Tibial nerve (tissue), 4 donors: ENCODE results near the gene SLC25A42. TPM values are rescaled to one million over a fixed set of nuclear protein-coding genes. Genes with fewer than 3 reads are reported as not detected.

Source experiments
- DNase-seq, 2 donors: peaks; one replicate each; pipeline ENCODE4 v3.0.0-alpha.2; 2019; ENCODE audit warnings: low spot score in 2 of 2
- H3K27ac ChIP-seq, 4 donors: fragments of 200-600 bp; sonication (generic) in 3 of 4; one replicate each; pipeline ENCODE4 v1.5.1; 2017 to 2019; ENCODE audit warnings: mild to moderate bottlenecking in 1 of 4
- H3K27me3 ChIP-seq, 2 donors: fragments of 200-600 bp; sonication (generic) in 1 of 2; one replicate each; pipeline versions ENCODE4 v1.5.1 to v1.6.0; 2017 to 2019
- H3K36me3 ChIP-seq, 3 donors: fragments of 200-600 bp; sonication (generic); one replicate each; pipeline ENCODE4 v1.5.1; 2018 to 2019
- H3K4me1 ChIP-seq, 4 donors: fragments of 200-600 bp; sonication (generic) in 3 of 4; one replicate each; pipeline ENCODE4 v1.5.1; 2017 to 2019
- H3K4me3 ChIP-seq, 4 donors: fragments of 200-600 bp; sonication (generic) in 3 of 4; one replicate each; pipeline ENCODE4 v1.5.1; 2017 to 2019; ENCODE audit warnings: mild to moderate bottlenecking in 1 of 4, moderate library complexity in 1 of 4
- H3K9me3 ChIP-seq, 4 donors: fragments of 200-600 bp; sonication (generic) in 3 of 4; one replicate each; pipeline ENCODE4 v1.5.1; 2017 to 2019
- EP300 ChIP-seq, 2 donors: sonication (generic); formaldehyde crosslinking; IDR thresholded peaks; one replicate each; pipeline ENCODE4 v1.6.1; 2017; ENCODE audit warnings: antibody characterized with exemption in 2 of 2, mild to moderate bottlenecking in 1 of 2
- POLR2A ChIP-seq, 2 donors: fragments of 450-650 bp; IDR thresholded peaks; one replicate each; pipeline ENCODE4 v1.6.1; 2017; ENCODE audit warnings: antibody characterized with exemption in 2 of 2, mild to moderate bottlenecking in 2 of 2, moderate library complexity in 2 of 2
- WGBS, 2 donors: methylation state at CpG; one replicate each; pipeline ENCODE4 v1.1.5; 2018; 5-methylcytosine and 5-hydroxymethylcytosine counted together
- total RNA-seq, 4 donors: library from RNA; depleted of rRNA; stranded (reverse); fragments of >200 nt; gene quantifications; one replicate each; pipeline ENCODE4 v1.1.0, GENCODE V29; 2016
- TF ChIP-seq, protein P1 (sequence below), 5 experiments: fragments of 200-600 bp in 3 of 5; fragments of 450-650 bp in 2 of 5; sonication (generic) in 3 of 5; IDR thresholded peaks; one replicate each; pipeline ENCODE4 v1.5.1; 2016 to 2019; ENCODE audit warnings: antibody characterized with exemption in 5 of 5, mild to moderate bottlenecking in 3 of 5, moderate library complexity in 2 of 5

Gene SLC25A42
- total RNA-seq, 4 donors from 2014 or later, result 13.8 to 25.5 (median 15.5) TPM

DNA sequence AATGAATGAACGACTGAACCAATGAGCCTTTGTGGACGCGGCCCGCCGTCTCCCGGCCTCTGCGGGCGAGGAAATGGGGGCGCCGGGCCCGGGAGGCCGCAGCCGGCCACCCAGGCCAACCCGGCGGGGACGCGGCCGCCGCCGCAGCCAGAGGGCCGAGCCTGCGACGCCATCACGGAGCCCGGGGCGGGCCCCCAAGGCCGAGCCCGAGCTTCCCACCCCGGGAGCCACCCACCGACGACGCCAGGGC, 30.7 kb upstream of the SLC25A42 start:
- Histone ChIP-seq H3K27ac (peak overlapping the region; percentile 88 to 99 (median 92)), H3K36me3 (peaks cover 0 to 34% (median 8%) of the 10 kb centered on the region in 3 donors), H3K4me1 (peaks cover 0 to 45% (median 20%) of the 10 kb centered on the region in 4 donors), H3K4me3 (peak overlapping the region; percentile 82 to 99 (median 90)), H3K27me3 (no peaks in the 10 kb centered on the region), H3K9me3 (no peaks in the 10 kb centered on the region)
- 0% methylated on average over 3 to 24 of the region's 32 CpGs for WGBS, 2 donors
- no peak for DNase-seq
- TF ChIP-seq EP300 (IDR thresholded peaks at IDR 0.05) (no peak), POLR2A (IDR thresholded peaks at IDR 0.05) (no peak)
- TF ChIP-seq, protein P1, sequence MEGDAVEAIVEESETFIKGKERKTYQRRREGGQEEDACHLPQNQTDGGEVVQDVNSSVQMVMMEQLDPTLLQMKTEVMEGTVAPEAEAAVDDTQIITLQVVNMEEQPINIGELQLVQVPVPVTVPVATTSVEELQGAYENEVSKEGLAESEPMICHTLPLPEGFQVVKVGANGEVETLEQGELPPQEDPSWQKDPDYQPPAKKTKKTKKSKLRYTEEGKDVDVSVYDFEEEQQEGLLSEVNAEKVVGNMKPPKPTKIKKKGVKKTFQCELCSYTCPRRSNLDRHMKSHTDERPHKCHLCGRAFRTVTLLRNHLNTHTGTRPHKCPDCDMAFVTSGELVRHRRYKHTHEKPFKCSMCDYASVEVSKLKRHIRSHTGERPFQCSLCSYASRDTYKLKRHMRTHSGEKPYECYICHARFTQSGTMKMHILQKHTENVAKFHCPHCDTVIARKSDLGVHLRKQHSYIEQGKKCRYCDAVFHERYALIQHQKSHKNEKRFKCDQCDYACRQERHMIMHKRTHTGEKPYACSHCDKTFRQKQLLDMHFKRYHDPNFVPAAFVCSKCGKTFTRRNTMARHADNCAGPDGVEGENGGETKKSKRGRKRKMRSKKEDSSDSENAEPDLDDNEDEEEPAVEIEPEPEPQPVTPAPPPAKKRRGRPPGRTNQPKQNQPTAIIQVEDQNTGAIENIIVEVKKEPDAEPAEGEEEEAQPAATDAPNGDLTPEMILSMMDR (IDR thresholded peaks at IDR 0.05), result no peak

DNA sequence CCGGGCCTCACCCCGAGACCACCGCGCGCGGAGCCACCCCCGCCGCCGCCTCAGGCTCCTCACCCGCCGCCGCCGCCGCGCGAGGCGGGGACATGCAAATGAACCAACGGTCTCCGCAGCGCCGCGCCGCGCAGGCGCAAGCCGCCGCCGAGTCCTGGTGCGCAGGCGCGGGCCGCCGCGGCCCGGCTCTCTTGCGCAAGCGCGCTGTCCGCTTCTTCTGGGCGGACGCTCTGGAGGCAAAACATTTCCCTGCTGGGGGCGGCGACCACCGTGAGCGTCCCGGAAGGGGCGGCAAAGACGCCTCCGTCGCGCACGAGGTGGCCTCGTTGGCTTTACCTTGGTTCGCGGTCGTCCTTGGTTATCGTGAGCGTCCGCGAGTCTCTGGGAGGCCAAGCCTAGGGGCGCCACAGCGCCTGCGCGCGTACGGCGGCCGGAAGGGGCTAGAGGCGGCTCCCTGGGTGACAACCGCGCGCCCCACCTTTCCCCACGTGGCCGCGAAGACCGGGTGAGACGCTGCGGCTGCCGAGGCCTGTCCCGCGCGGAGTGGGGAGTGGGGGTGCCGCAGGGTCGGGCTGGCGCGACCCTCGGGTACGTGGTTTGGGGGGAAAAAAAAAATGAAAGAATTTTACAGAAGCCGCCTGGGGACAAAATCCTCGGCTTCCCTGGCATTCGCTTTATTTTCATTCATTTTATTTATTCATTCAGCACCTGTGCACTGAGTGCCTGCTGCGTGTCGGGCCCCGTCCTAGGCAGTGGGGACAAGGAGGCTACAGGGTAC, 30.2 kb upstream of the SLC25A42 start, which contains the start of the genes ARMC6 and SUGP2:
Gene ARMC6, plus strand, starts transcription at position 178 of the 778 bp plus-strand sequence. CDS start 607 bp downstream, outside the sequence.
Gene SUGP2, minus strand, starts transcription at position 92 of the 778 bp plus-strand sequence. CDS start 2,446 bp downstream, outside the sequence.
- TF ChIP-seq POLR2A (IDR thresholded peaks at IDR 0.05) (peak in 1 of 2 donors; percentile 69), EP300 (IDR thresholded peaks at IDR 0.05) (peak in 1 of 2 donors; percentile 82)
- TF ChIP-seq, protein P1 (IDR thresholded peaks at IDR 0.05), result peak in 3 of 5 experiments; percentile 20 to 74 (median 57)
- peak within 1 kb of the TSS; percentile 82 to 99 (median 90) for H3K4me3 ChIP-seq

DNA sequence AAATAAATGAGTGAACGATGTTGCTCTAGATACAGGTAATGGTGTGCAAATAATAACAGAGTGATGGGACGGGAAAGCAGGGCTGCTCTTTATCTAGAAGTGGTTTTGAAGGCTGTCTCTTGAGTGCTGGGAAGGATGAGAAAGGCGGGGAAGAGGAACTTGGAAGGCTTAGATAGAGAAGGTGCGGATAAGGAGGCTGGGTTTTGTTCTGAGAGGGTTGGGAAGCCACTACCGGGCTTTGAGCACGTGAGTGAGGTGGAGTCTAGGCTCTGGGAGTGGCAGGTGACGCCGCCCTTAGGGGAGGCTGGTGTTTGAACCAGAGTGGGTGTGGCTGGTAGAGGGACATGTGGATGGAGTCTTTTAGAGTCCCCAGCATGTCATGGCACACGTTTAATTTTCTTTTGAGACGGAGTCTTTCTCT, 29.6 kb upstream of the SLC25A42 start:
- H3K4me1 ChIP-seq, result peaks cover 0 to 45% (median 20%) of the 10 kb centered on the region in 4 donors
- H3K27me3 ChIP-seq, result no peaks in the 10 kb centered on the region
- TF ChIP-seq POLR2A (IDR thresholded peaks at IDR 0.05), result no peak
- TF ChIP-seq EP300 (IDR thresholded peaks at IDR 0.05), result no peak
- DNase-seq, result no peak
- H3K36me3 ChIP-seq, result peaks cover 0 to 23% (median 8%) of the 10 kb centered on the region in 3 donors
- WGBS, 2 donors, result 6 to 8% methylated on average over 10 of the region's 10 CpGs
- H3K4me3 ChIP-seq, result peak overlapping the region; percentile 82 to 99 (median 90)
- H3K9me3 ChIP-seq, result no peaks in the 10 kb centered on the region
- peak overlapping the region in 3 of 4 donors; percentile 91 to 99 (median 93) for H3K27ac ChIP-seq

More for the DNA sequence above, 30.2 kb upstream of the SLC25A42 start, which contains the start of the genes ARMC6 and SUGP2:
- H3K27ac ChIP-seq, result peak within 1 kb of the TSS; percentile 88 to 99 (median 92)
- no peaks in the 10 kb centered on the region for H3K9me3 ChIP-seq
- H3K27me3 ChIP-seq, result no peaks in the 10 kb centered on the region
- peaks cover 0 to 29% (median 8%) of the 10 kb centered on the region in 3 donors for H3K36me3 ChIP-seq
- H3K4me1 ChIP-seq, result peaks cover 0 to 45% (median 20%) of the 10 kb centered on the region in 4 donors
- peak; percentile 64 to 66 for DNase-seq
- 0 to 1% methylated on average over 52 to 68 of the region's 94 CpGs for WGBS, 2 donors

DNA sequence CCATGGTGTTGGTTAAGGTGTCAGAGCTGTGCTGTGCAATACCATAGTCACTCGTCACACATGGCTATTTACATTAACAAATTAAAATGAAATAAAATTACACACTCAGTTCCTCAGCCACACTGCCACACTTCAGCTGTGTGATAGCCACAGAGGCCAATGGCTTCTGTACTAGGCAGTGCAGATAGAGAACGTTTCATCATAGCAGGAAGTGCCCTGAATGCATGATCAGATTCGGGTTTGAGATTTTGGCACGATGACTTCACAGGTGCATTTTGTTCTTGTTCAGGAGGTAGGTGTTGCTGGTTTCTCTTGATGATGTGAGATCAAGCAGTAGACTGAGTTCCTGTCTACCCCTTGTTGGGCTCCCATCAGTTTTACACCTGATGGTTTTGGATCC, 23.9 kb upstream of the SLC25A42 start:
- peaks cover 0 to 32% (median 9%) of the 10 kb centered on the region in 3 donors for H3K36me3 ChIP-seq
- TF ChIP-seq, protein P1 (IDR thresholded peaks at IDR 0.05), result no peak
- TF ChIP-seq POLR2A (IDR thresholded peaks at IDR 0.05) (no peak), EP300 (IDR thresholded peaks at IDR 0.05) (no peak)
- DNase-seq, result no peak
- H3K9me3 ChIP-seq, result no peaks in the 10 kb centered on the region
- H3K4me1 ChIP-seq, result peaks cover 0 to 19% (median 0%) of the 10 kb centered on the region in 4 donors
- no peak overlapping the region for H3K27ac ChIP-seq
- no peaks in the 10 kb centered on the region for H3K27me3 ChIP-seq
- H3K4me3 ChIP-seq, result no peak overlapping the region
- 82% methylated on average over 4 of the region's 4 CpGs for WGBS, 2 donors

DNA sequence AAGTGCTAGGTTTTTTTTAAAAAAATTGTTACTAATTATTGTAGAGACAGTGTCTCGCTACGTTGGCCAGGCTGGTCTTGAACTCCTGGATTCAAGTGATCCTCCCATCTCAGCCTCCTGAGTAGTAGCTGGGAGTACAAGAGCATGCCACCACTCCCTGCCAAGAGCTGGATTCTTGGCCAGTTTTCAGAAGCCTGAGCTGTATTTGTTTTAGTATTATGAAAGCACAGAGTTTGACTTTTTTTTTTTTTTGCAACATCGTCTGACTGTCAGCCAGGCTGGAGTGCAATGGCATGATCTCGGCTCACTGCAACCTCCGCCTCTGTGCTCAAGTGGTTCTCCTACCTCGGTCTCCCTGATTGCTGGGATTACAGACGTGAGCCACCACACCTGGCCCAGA, 23.4 kb upstream of the SLC25A42 start:
- WGBS, 2 donors, result 56 to 57% methylated on average over 7 of the region's 7 CpGs
- no peaks in the 10 kb centered on the region for H3K27me3 ChIP-seq
- DNase-seq, result peak; percentile 38 to 74
- TF ChIP-seq POLR2A (IDR thresholded peaks at IDR 0.05) (no peak), EP300 (IDR thresholded peaks at IDR 0.05) (peak in 1 of 2 donors; percentile 14)
- TF ChIP-seq, protein P1 (IDR thresholded peaks at IDR 0.05), result no peak
- no peaks in the 10 kb centered on the region for H3K9me3 ChIP-seq
- peak overlapping the region in 1 of 4 donors; percentile 37 for H3K27ac ChIP-seq
- H3K4me1 ChIP-seq, result peaks cover 0 to 14% (median 0%) of the 10 kb centered on the region in 4 donors
- H3K4me3 ChIP-seq, result no peak overlapping the region
- peaks cover 0 to 36% (median 9%) of the 10 kb centered on the region in 3 donors for H3K36me3 ChIP-seq
